ENCODE data around the gene SEC63.

GRCh38 chr6:107869871-107870270 lies 88.1 kb downstream of the SEC63 start:
- TF ChIP-seq POLR2A (IDR thresholded peaks at IDR 0.05; ENCODE audit: low read depth, low read length) (no peak), POLR2AphosphoS5 (IDR thresholded peaks at IDR 0.05; ENCODE audit: low read depth, low read length) (no peak), POU2F2 (IDR thresholded peaks at IDR 0.05; ENCODE audit: low read depth, low read length) (no peak), SPI1 (IDR thresholded peaks at IDR 0.05; ENCODE audit: low read depth, low read length) (no peak)
